Testis (tissue), 3 donors: ENCODE data around the gene LRP1. TPM values are rescaled to one million over a fixed set of nuclear protein-coding genes. Genes with fewer than 3 reads are reported as not detected.

Source experiments
- DNase-seq: peaks from one replicate; pipeline ENCODE4 v3.0.0-alpha.2; 2019
- H3K27ac ChIP-seq, 2 donors: fragments of 200-600 bp; sonication (generic); one replicate each; pipeline ENCODE4 v1.5.1; 2019
- H3K27me3 ChIP-seq: fragments of 200-600 bp; sonication (generic); one replicate; pipeline ENCODE4 v1.5.1; 2019
- H3K36me3 ChIP-seq: fragments of 200-600 bp; sonication (generic); one replicate; pipeline ENCODE4 v1.5.1; 2017; ENCODE audit warnings: low read depth; ENCODE audit errors: missing control alignments
- H3K4me1 ChIP-seq: fragments of 200-600 bp; sonication (generic); one replicate; pipeline ENCODE4 v1.5.1; 2019
- H3K4me3 ChIP-seq, 2 donors: fragments of 200-600 bp; sonication (generic); one replicate each; pipeline ENCODE4 v1.5.1; 2017 to 2019
- H3K9me3 ChIP-seq: fragments of 200-600 bp; sonication (generic); one replicate; pipeline ENCODE4 v1.5.1; 2017
- CTCF ChIP-seq, 3 experiments: fragments of 450-650 bp in 2 of 3; fragments of 200-600 bp in 1 of 3; sonication (generic) in 1 of 3; IDR thresholded peaks; one replicate each; pipeline ENCODE4 v1.5.1; 2016 to 2019; ENCODE audit warnings: antibody characterized with exemption in 3 of 3, mild to moderate bottlenecking in 2 of 3, moderate library complexity in 1 of 3
- POLR2A ChIP-seq: fragments of 450-650 bp; IDR thresholded peaks from one replicate; pipeline ENCODE4 v1.6.1; 2017; ENCODE audit warnings: antibody characterized with exemption, mild to moderate bottlenecking, moderate library complexity
- WGBS, 2 donors: methylation state at CpG; one replicate each; pipeline ENCODE4 v1.1.5; 2018; 5-methylcytosine and 5-hydroxymethylcytosine counted together
- intact Hi-C: fragments of 100-400 bp; cut with DNase I; formaldehyde crosslinking; loops from one replicate; pipeline ENCODE4 v1.15.1; 2023; ENCODE audit warnings: low total_unique reads
- polyA plus RNA-seq: library from polyadenylated mRNA; stranded (reverse); fragments of 350-450 nt; fragmentation: Illumina TruSeq; extraction: RNeasy Lipid Tissue Mini Kit (QIAGEN cat#74804); gene quantifications from one replicate; pipeline ENCODE4 v1.2.3, GENCODE V29; 2014; ENCODE audit warnings: low read depth, low replicate concordance; ENCODE audit not compliant: insufficient read depth
- total RNA-seq, 2 donors: library from RNA; depleted of rRNA; stranded (reverse); fragments of >200 nt; gene quantifications; one replicate each; pipeline ENCODE4 v1.2.3, GENCODE V29; 2016

LRP1 gene
- total and polyA plus RNA-seq, 3 donors from 2014 or later: 82.4 to 200 (median 135) TPM

- intact Hi-C loops: no loop called here
- TF ChIP-seq POLR2A (no peak), CTCF (IDR thresholded peaks at IDR 0.05) (no peak)
- no peaks in the 10 kb centered on the region for H3K36me3 ChIP-seq
- H3K9me3 ChIP-seq: no peaks in the 10 kb centered on the region
- H3K4me1 ChIP-seq: peaks cover 12% of the 10 kb centered on the region
- no peak for DNase-seq
- H3K27ac ChIP-seq: no peak overlapping the region
- 76 to 82% methylated on average over 7 to 9 of the region's 9 CpGs for WGBS, 2 donors
- no peak overlapping the region for H3K4me3 ChIP-seq
- no peaks in the 10 kb centered on the region for H3K27me3 ChIP-seq
Measured at GRCh38 chr12:57106021-57106708, 22.1 kb upstream of the LRP1 start.

- H3K36me3 ChIP-seq: no peaks in the 10 kb centered on the region
- H3K27me3 ChIP-seq: no peaks in the 10 kb centered on the region
- 76 to 85% methylated on average over 6 to 7 of the region's 7 CpGs for WGBS, 2 donors
- no peaks in the 10 kb centered on the region for H3K9me3 ChIP-seq
- intact Hi-C loops: no loop called here
- H3K4me1 ChIP-seq: peaks cover 12% of the 10 kb centered on the region
- H3K4me3 ChIP-seq: no peak overlapping the region
- no peak overlapping the region for H3K27ac ChIP-seq
- TF ChIP-seq CTCF (IDR thresholded peaks at IDR 0.05): no peak
- no peak for DNase-seq
Measured at GRCh38 chr12:57107456-57108155, 20.7 kb upstream of the LRP1 start.

- WGBS, 2 donors: 49 to 57% methylated on average over 7 of the region's 7 CpGs
- Histone ChIP-seq H3K27ac (peak overlapping the region in 1 of 2 donors; percentile 99), H3K27me3 (no peaks in the 10 kb centered on the region), H3K36me3 (no peaks in the 10 kb centered on the region), H3K4me3 (peak overlapping the region in 1 of 2 donors; percentile 67), H3K9me3 (no peaks in the 10 kb centered on the region), H3K4me1 (peaks cover 12% of the 10 kb centered on the region)
- TF ChIP-seq CTCF (IDR thresholded peaks at IDR 0.05): no peak
- TF ChIP-seq POLR2A: no peak
- no peak for DNase-seq
- intact Hi-C loops: loop anchor here (5.0 kb wide), 1 partner anchor 42 kb away; no protein-coding TSS in a partner anchor
Measured at GRCh38 chr12:57109207-57110103, 18.8 kb upstream of the LRP1 start.

DNA sequence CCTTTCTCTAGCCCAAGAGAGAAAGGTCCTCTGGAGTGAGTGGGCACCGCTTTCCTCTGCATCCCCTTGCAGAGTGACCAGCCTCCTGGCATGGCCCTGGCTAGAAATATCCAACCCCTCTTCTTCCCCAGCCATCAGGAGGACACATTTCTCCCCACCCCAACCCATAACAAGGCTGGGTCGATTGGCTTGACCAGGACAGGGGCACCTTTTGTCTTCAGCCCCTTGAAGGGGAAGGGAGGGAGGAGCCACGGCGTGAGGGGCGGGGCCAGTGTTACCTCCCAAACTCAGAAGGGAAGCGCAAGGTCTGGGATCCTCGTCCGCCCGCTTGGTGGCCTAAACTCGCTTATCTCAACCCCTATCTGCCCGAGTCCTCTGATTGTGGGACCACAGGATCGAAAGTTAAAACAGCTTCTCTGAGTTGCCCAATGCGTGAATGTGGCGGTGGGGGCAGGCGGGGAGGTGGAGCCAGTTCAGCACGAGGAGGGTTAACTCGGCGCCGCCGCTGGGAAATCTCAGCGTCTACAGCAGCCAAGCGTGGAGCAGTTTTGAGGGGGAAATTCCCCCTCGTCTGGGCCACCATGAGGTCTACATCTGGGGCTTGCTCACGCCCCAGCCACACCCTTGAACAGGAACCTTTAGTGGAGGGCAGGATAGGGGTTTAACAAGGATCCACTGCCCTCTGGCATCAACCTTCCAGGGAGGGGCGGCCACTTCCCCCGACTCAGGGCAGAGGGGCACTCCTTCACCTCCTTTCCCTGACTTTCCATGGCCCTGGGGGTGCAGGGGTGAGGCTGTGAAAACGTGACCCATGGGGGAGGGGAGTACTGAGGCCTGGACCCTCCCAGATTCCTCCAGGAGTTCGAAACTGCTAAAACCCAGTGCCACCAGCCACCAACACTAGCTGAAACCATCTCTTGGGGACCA, 17.9 kb upstream of the LRP1 start:
- intact Hi-C loops: loop anchor here (5.0 kb wide), 1 partner anchor 43 kb away; no protein-coding TSS in a partner anchor
- 2 to 7% methylated on average over 11 to 28 of the region's 28 CpGs for WGBS, 2 donors
- TF ChIP-seq CTCF (IDR thresholded peaks at IDR 0.05) (no peak), POLR2A (no peak)
- Histone ChIP-seq H3K36me3 (no peaks in the 10 kb centered on the region), H3K4me3 (peak overlapping the region; percentile 67 to 71), H3K27ac (peak overlapping the region; percentile 96 to 99), H3K27me3 (no peaks in the 10 kb centered on the region), H3K4me1 (peaks cover 12% of the 10 kb centered on the region), H3K9me3 (no peaks in the 10 kb centered on the region)
- DNase-seq: peak; percentile 86
